ENCODE results near the gene PDLIM1. TPM values are rescaled to one million over a fixed set of nuclear protein-coding genes. Genes with fewer than 3 reads are reported as not detected.

PDLIM1 gene
- 113 and 118 TPM in 2 replicates for total RNA-seq
- long read RNA-seq, transcript PDLIM1-202 (6 exons, 850 nt), result minor isoform, 6 of 363 reads
- long read RNA-seq, transcript PDLIM1-201 (7 exons, 1,452 nt), result major isoform, 341 of 363 reads
- long read RNA-seq, partial matches to known transcripts, result 3 of 363 reads
- long read RNA-seq, other reads (novel, unspliced or antisense), result 13 of 363 reads

GRCh38 chr10:95290461-95291364 is at the start of gene PDLIM1:
Gene PDLIM1, minus strand, starts transcription at chr10:95291003. Its CDS starts 88 bp downstream, at chr10:95290915.
- TF ChIP-seq CTCF (IDR thresholded peaks at IDR 0.05; ENCODE audit: unreplicated experiment), result peak; percentile 48
- Mint-ChIP-seq H3K4me3 (ENCODE audit: low read depth) (peak within 1 kb of the TSS; percentile 94), H3K9me3 (ENCODE audit: low read depth) (no peaks in the 10 kb centered on the region), H3K27me3 (peaks cover 27% of the 10 kb centered on the region), H3K36me3 (ENCODE audit: insufficient read depth) (no peaks in the 10 kb centered on the region), H3K27ac (peak within 1 kb of the TSS; percentile 97), H3K4me1 (ENCODE audit: low read depth) (peaks cover 28% of the 10 kb centered on the region)
- peak; percentile 65 for DNase-seq (ENCODE audit: low spot score, unreplicated experiment)

DNA sequence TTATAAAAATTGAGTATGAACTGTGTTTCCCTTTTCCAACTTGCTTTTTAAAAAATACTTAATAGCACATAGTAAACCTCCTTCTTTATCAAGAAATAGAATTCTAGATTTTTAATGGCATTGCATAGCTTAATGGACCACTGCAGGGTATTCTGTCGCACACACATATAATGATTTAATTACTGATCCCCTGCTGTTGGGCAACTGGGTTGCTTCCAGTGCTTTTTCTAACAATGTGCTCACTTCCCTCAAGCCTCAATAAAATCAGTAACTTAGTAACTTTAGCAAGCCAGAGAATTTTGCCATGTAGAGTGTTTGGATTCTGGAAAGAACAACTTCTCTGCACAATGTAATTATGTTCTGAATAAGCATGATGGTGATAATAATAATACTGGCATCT is 49.1 kb upstream of the PDLIM1 start:
- TF ChIP-seq CTCF (IDR thresholded peaks at IDR 0.05; ENCODE audit: unreplicated experiment), result no peak

DNA sequence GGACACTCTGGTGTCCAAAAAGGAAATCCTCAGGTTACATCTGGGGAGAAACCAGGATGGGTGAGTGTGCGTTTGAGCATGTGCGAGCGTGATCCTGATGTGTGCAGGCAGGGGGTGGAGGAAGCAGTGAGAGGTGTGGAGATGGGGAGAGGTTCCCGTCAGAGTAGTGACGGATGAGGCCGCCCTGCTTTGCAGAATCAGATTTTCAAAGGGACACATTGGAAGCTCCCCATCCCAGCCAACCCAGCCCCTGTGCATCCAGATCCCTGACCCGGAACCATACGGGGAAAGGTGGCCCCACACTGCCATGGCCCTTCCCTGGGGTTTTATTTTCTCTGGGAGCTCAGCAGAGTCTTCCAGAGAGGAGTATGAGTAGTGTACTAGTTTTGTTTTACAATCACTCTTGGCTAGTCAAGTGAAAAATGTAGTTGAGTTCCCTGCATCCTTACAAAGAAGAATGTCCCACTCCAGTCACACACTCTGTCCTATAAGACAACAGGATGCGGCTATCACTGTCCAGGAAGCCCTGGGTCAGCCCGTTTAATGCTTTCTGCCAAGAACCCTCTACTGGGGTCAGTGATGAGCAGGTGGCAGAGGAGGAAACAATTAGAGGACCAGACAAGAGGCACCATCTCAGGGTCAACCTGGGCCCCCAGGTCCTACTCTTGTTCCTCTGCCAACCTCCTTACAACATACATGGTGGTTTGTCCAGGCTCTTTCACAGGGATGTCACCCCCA is 46.8 kb upstream of the PDLIM1 start:
- Mint-ChIP-seq H3K4me3 (ENCODE audit: low read depth) (no peak overlapping the region), H3K27me3 (no peaks in the 10 kb centered on the region), H3K4me1 (ENCODE audit: low read depth) (peaks cover 2% of the 10 kb centered on the region), H3K9me3 (ENCODE audit: low read depth) (no peaks in the 10 kb centered on the region), H3K27ac (no peak overlapping the region), H3K36me3 (ENCODE audit: insufficient read depth) (peaks cover 6% of the 10 kb centered on the region)
- TF ChIP-seq CTCF (IDR thresholded peaks at IDR 0.05; ENCODE audit: unreplicated experiment), result no peak
- DNase-seq (ENCODE audit: low spot score, unreplicated experiment), result no peak

More for the DNA sequence above, 49.1 kb upstream of the PDLIM1 start:
- H3K27me3 Mint-ChIP-seq, result no peaks in the 10 kb centered on the region
- peaks cover 2% of the 10 kb centered on the region for H3K4me1 Mint-ChIP-seq (ENCODE audit: low read depth)
- peaks cover 6% of the 10 kb centered on the region for H3K36me3 Mint-ChIP-seq (ENCODE audit: insufficient read depth)
- DNase-seq (ENCODE audit: low spot score, unreplicated experiment), result no peak
- H3K9me3 Mint-ChIP-seq (ENCODE audit: low read depth), result no peaks in the 10 kb centered on the region
- no peak overlapping the region for H3K4me3 Mint-ChIP-seq (ENCODE audit: low read depth)
- H3K27ac Mint-ChIP-seq, result no peak overlapping the region

GRCh38 chr10:95336702-95337101 is 45.9 kb upstream of the PDLIM1 start:
- H3K4me3 Mint-ChIP-seq (ENCODE audit: low read depth), result no peak overlapping the region
- no peak for DNase-seq (ENCODE audit: low spot score, unreplicated experiment)
- no peaks in the 10 kb centered on the region for H3K27me3 Mint-ChIP-seq
- peaks cover 6% of the 10 kb centered on the region for H3K36me3 Mint-ChIP-seq (ENCODE audit: insufficient read depth)
- no peak overlapping the region for H3K27ac Mint-ChIP-seq
- H3K9me3 Mint-ChIP-seq (ENCODE audit: low read depth), result no peaks in the 10 kb centered on the region
- peaks cover 4% of the 10 kb centered on the region for H3K4me1 Mint-ChIP-seq (ENCODE audit: low read depth)
- TF ChIP-seq CTCF (IDR thresholded peaks at IDR 0.05; ENCODE audit: unreplicated experiment), result no peak

Data from progenitor cell of endocrine pancreas (in vitro differentiated cells).